HG03060 (cell line): ENCODE measurements around the gene MSRB1.
"Not testable (repeated sequence)": the region's sequence is repeated elsewhere in the genome, so short reads cannot be mapped to it uniquely, and the experiment has no call there.

Experiments
- ATAC-seq: cut with Tn5 transposase; IDR thresholded peaks from one replicate; pipeline ENCODE4 v1.9.1; 2021; ENCODE audit warnings: low read depth, moderate number of reproducible peaks; ENCODE audit not compliant: unreplicated experiment

The MSRB1 gene

DNA sequence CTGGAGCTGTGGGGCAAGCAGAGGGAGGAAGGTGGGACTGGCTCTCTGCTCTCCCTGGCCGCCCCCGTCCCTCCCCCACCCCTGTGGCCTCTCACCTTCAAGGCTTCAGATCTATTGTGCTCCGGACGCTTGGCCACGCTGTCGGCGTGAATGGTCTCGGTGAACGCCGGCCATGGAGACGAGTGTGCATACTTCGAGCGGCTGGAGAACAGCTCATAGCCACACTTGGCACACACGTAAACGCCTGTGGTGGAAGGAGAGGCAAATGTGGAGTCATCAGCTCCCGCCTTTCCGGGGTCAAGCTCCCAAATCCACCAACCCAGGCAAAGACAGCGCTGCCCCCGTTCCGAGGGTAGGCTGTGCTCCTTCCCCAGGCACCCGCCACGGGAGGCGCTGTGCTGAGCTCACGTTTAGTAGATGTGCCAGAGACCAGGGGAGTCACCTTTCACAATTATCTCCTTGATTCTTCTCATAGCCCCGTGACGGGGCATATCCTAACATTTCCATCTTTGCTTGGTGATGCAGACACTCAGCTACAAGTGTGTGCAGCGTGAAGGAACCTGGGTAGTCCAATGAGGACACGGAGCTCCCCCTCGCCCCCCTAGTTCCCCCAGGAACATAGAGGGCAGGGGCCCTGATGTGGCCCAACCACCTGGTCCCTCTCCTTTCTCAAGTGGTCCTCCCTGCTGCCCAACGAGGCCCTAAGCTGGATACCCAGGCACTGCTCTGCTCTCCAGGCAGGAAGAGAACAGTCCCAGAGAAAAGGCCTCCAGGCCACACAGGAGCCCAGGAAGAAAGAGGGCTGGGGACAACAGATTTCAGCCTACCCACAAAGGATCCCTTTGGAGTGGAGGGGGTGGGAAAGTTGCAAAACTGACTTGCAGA, 1.6 kb downstream of the MSRB1 start:
- no peak for ATAC-seq

DNA sequence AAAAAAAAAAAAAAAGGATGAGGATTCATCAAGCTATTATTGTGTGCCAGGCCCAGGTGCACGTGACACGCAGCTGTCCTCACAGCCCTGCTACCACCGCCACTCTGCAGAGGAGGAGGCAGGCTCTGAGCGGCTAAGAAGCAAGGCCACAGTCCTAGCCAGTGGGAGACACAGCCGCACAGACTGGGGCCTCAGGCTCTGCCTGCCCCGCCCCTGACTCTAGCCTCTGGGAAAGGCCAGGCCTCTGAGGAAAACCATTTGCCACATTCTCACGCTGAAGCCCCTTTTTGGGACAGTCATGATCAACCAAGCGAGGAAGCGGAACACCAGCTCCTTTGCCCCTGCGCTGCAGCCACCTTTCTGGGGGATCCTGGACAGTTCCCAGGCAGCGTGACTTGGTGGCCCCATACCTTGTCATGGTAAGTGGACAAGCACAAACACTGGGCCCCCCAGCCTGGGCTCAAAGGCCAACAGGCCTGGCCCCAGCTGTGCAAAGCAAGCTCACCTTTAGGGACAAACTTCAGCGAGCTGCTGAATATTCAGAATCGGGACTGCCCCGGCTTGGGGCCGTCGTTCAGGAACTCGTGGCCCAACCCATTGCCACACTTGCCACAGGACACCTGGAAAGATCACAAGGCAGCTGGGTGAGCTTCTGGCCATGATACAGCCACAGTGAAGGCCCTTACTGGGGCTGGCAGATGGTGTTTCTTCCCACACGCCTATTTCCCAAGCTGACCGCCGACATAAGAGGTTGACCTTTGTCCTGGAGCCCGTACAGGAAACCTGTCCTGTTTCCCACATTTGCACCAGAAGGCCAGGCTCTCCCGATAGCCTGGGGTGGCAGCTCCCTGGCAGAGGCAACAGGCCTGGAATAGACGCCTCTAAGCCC, 2.5 kb downstream of the MSRB1 start:
- no peak for ATAC-seq

DNA sequence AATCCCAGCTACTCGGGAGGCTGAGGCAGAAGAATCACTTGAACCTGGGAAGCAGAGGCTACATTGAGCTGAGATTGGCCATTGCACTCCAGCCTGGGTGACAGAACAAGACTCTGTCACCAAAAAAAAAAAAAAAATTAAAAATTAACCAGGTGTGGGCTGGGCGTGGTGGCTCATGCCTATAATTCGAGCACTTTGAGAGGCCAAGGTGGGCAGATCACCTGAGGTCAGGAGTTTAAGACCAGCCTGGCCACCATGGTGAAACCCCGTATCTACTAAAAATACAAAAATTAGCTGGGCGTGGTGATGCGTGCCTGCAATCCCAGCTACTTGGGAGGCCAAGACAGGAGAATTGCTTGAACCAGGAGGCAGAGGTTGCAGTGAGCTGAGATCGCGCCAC, 3.2 kb downstream of the MSRB1 start:
- ATAC-seq = not testable (repeated sequence)

DNA sequence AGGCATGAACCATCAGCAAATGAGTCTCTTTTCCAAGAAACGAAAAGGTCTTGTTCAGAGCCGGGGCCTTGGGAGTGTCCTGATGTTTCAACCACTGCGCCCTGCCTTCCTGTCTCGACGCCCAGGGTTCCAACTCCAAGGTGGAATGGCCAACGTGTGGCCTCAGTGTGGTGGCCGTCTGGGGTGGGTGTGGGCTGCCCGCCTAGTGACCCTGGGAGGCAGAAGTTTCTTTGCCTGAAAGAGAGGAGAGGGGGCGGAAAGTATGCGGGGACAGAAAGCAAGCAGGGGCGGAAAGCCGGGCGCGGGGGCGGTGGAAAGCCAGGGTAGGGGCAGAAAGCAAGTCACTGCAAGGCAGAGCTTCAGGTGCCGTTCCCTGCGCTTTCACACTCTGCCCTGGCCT, 4.1 kb downstream of the MSRB1 start:
- no peak for ATAC-seq

DNA sequence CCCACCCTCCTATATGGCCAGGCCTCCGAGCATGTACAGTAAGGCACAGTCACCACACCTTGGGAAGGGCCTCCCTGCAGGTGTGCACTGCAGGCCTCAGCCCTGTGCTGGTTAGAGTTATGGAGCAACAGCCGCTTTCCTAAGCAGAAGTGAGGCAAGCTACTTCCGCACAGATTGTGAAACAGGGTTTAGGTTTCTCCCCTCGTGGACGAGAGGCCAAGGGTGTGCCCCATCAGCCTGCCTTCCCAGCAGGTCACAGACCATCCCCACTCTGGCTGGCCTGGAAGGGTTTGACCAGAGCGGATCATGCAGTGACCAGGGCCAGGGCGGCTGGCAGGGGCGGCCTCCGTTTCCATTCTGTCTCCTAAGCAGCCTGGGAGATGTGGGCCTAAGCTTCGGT, 4.7 kb downstream of the MSRB1 start:
- no peak for ATAC-seq

DNA sequence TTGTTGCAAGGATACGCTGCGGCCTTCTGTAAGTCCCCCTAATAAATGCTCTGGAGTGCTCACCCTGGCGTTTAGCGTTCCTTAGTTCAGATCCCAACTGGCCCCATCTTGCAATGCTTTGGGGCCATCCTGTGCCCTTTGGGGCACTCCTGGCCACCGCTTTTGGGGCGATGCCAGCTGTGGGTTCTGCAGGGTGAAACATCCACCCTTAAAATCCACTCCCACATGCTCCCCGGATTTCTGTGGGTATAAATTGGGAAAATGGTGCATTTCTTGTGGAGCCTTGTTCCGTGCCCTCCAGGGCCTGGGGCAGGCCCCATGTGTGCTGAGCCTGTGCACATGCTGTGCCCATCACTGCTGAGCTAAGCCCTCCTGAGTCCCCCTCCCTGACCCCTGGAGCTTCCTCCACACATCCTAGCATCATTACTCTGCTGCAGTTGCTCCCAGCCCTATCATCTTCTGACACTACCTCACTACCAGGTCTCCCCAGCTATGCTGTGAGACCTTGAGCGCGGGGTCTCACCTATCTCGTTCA, 6.0 kb downstream of the MSRB1 start:
- no peak for ATAC-seq

DNA sequence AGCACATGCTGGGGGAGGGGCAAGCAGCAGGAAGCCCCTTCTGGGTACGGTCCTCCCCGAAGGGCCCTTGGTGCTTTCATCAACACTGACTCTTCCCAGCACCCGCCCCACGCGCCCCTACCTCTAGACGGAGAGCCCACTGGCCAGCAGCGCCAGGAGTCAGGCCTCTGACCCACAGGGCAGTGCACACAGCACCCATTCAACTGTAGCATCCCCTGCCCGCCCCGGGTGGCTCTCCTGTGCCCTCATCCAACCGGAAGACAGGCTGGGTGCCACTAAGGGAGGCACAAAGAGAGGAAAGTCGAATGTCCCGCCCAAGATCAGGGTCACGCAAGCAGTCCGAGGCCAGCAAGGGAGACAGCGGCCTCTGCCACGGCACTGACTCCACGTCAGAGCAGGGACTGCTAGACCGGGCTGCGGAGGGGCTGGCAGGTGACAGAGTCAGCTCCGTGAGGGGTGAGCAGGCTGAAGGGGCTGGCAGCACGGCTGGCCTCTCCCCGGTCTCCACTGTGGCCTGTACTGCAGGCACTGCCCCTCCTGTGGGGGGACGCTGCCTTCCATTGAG, 9.8 kb downstream of the MSRB1 start:
- no peak for ATAC-seq

DNA sequence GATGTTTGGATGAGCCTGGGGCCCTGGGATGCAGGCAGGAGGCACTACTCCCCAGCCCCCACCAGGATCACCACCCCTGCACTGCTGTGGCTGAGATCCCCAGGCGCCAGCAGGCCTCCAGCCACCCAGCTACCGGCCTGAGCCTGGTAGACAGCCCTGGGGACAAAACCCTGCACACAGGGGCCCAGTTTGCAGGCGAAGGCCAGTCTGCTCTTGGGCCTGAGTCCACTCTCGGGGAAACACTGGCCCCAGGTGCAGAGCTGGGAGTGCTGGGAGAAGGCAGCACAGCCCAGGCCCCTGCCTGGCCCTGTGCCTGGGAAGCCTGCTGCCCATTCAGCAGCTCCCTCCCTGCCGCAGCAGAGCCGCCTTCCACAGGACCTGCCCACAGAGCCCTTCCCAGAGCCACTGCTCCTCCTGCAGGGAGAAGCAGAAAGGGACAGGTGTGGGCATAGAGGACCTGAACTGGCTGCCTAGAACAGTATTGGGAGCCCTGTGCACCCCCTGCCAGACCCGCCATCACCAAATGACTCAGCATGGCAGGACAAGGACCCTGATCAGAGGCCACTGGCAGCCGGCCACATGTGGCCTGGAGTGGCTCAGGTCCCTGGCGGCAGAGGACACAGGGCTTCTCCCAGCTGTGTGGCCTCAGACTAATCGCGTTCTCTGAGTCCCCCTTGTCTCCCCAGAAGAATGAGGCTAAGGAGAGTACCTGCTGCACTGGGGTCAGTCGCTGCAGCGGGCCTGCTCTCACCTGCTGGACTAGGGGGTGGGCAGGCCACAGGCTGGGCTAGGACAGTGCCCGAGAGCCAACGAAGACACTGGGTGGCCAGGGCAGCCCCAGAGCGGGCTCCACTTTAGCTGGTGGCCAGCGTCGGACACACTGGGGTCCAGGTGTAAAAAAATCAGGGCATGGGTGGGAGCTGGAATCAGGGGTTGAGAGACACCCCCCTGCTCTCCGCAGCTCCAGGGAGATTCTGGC, 10.7 kb downstream of the MSRB1 start:
- no peak for ATAC-seq

DNA sequence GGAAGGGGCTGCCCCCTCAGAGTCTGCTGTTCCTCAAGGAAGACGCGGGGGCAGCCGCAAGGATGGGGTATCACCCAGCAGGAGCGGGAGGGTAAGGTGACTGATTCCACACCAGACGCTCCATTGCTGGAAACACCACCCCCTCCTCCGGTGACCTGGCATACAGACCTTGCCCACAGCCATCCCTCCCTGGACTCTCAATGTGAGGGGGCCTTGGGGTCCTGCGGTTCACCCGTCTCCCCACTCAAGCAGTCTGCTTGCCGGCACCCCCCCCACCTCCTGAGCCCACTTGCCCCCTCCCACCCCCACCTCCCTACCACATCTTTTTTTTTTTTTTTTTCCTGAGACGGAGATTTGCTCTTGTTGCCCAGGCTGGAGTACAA, 12.7 kb downstream of the MSRB1 start:
- no peak for ATAC-seq

DNA sequence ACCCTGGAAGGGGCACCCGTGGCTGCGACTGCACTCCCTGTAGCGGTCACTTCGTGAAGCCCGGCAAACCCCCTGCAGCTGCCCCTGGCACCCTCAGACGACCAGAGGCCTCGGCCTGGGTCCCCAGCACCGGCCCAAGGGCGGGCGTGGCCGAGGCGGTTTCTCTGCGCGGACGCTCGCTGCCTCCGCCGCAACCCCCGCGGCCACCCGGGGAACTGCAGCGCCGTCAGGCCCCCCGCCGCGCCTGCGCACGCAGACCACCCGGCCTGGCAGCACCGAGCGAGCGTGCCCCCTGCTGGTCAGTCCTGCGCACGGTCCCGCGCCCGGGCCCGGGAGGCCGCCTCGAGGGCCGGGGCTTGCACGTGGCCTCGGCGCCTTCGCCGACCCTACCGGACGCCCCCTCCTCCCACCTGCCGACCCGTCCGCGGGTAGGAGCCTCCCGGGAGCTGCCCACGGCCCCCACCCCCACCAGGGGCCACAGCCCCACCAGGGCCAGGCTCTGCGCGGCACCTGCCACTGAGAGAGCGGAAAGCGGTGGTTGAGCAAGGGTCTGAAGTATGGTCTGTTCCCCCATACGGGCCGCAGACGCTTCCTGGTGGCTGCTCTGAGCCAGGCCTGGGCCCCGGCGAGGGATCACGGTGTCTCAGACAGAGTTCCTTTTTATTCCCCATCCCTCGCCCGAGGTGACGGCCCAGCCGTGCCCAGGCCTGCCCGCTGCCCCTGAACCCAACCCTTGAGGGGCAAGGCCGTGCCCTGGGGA, 13.2 kb downstream of the MSRB1 start:
- no peak for ATAC-seq

DNA sequence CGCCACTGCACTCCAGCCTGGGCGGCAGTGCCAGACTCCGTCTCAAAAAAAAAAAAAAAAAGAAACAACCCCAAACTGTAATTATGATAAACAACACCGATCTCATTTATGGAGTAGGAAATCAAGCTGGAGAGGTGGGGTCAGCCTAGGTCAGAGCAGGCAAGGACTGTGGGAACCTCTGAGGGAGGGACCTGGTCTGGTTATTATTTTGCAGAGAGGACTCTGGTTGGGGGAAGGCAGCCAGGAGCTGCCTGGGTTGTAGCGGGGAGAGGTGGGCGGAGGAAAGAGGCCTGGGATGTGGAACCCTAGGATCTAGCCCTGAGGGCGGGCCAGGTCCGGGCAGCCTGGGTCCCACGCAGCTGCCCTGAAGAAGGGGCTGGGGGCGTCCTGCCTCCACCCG, 13.9 kb downstream of the MSRB1 start:
- ATAC-seq = no peak

DNA sequence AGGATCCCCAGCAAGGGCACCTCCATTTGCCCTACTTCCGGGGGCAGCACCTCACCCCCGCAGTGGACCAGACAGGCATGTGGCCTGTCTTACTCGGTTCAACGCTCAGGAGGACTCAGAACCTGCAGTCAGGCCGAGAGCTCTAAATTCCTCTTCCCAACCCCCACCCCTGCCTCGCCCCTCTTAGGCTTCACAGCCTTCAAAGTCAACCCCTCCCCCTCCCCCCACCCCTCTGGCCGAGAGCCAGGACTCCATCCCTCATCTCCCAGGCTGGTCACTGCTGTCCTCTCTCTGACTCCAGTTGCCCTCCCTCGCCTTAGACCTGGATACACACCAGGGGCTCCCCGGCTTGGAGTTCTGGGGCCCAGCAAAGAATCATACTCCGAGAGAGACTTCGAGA, 16.7 kb downstream of the MSRB1 start:
- ATAC-seq = no peak

DNA sequence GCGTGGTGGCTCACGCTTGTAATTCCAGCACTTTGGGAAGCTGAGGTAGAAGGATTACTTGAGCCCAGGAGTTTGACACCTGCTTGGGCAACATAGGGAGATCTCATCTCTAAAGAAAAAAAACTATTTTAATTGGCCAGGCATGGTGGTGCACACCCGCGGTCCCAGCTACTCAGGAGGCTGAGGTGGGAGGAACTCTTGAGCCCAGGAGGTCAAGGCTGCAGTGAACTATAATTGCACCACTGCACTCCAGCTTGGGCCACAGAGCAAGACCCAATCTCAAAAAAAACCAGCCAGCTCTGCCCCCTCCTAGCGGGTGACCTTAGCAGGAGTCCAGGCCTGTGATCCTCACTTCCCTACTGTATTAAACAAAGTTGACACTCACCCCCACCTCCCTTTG, 18.9 kb downstream of the MSRB1 start:
- no peak for ATAC-seq

DNA sequence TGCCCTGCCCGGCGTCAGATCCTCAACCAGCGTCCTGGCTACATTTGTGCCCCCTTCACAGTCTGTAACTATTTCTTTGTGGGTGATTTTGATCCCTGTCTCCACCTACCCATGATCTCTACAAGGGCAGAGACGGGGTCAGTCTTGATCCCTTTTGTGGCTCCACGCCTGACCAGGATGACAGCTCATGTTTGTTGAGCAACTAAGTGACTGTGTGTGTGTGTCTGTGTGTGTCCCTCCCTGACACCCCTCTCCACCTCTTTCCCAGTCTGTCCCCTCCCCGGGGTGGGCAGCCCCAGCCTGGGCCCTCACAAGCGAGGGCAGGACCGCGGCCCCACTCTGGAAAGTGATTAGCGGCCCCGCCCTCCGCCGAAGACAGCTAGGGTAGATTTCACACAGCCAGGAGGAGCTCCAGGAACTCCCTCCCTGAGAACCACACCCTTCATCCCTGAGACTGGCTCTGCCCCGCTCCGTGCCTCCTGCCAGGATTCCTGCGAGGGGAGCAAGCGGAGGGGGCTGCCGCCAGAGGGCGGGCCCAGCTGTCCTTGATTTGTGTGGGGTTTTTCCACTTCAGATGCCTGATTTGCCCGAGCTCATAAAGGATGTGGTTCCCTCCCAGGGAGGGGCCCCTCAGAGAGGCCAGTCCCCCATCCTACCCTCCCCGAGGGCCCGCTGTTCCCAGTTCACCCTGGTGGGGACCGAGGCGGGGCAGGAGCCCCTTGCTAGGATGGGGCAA, 19.5 kb downstream of the MSRB1 start:
- ATAC-seq = no peak

DNA sequence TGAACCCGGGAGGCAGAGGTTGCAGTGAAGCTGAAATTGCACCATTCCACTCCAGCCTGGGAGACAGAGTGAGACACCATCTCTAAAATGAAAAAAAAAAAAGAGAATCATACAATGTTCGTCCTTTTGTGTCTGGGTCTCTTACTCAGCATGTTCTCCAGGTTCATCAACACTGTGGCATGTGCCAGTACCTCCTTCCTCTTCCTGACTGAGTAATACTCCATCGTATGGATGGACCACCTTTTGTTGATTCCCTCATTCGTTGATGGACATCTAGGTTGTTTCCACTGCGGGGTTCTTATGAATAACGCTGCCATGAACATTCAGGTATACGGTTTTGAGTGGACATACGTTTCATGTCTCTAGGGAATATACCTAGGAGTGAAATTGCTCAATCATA, 20.6 kb downstream of the MSRB1 start:
- no peak for ATAC-seq

DNA sequence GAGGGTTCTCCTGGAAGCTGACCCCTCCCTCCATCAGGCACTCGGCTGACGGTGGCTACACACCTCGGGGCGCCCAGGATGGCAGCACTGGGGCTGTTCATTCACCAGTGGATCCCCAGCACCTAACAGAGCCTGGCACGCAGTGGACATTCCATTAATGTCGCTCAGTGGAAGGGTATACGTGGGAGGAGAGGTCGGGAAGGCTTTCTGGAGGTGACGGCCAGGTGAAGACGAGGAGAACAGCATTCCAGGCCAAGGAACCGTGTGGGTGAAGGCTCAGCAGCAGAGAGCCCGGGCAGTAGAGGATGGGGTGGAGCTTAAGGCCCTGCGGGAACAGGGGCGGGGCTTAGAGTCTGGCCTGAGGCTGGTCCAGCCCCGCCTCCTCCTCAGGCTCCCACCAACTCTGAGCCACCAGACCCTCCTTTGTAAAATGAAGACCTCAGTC, 22.2 kb downstream of the MSRB1 start:
- ATAC-seq = no peak

DNA sequence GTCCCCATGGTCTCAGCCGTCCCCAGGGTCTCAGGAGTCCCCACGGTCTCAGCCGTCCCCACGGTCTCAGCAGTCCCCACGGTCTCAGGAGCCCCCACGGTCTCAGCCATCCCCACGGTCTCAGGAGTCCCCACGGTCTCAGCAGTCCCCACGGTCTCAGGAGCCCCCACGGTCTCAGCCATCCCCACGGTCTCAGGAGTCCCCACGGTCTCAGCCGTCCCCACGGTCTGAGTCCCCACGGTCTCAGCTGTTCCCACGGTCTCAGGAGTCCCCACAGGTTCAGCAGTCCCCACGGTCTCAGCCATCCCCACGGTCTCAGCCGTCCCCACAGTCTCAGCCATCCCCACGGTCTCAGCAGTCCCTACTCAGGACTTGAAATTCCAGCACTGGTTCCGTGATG, 22.9 kb downstream of the MSRB1 start:
- not testable (repeated sequence) for ATAC-seq

DNA sequence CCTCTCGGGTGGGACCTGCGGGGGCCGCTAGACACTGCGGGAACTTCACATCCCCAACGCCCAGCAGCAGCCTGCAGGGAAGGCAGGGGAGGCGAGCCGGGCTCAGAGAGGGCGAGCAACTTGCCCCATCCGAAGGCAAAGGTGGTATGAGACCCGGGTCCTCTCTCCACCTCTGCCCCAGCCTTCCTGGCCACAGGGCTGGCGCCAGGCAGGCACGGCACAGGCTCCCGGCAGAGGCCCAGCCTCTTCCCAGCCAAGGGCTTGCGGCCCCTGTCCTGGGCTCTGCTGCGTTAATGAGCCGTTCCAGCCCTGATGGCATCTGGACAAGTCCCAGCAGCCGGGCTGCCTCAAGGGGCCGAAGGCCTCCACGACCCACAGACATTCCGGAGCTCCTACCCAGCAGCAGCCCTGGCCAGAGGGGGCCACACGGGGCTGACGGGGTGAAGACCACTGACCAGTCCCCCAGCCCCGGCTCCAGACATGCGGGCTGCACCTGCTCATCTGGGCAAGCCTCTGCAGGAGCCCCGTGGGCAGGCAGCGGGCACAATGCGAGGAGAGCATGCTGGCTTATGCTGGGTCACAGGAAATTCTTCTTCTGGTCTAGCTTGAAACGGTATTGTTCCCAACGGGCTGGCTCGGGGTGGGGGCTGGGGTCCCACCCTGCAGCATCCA, 23.5 kb downstream of the MSRB1 start:
- ATAC-seq = no peak
